GM12865 (cell line): ENCODE results near the gene GRID1.

Source experiments
- DNase-seq: peaks from one replicate; pipeline ENCODE4 v3.0.0; 2010; ENCODE audit warnings: low read depth
- H3K4me3 ChIP-seq: 2 replicates; pipeline ENCODE4 v1.5.1; 2011; ENCODE audit warnings: mild to moderate bottlenecking, low read depth, low read length, control low read depth
- TF ChIP-seq, protein P1 (sequence below): IDR thresholded peaks from 2 replicates; pipeline ENCODE4 v1.5.1; 2011; ENCODE audit warnings: low read length, control low read depth, low read depth, inconsistent platforms; ENCODE audit not compliant: insufficient read depth; ENCODE audit errors: missing control alignments

Gene GRID1

DNA sequence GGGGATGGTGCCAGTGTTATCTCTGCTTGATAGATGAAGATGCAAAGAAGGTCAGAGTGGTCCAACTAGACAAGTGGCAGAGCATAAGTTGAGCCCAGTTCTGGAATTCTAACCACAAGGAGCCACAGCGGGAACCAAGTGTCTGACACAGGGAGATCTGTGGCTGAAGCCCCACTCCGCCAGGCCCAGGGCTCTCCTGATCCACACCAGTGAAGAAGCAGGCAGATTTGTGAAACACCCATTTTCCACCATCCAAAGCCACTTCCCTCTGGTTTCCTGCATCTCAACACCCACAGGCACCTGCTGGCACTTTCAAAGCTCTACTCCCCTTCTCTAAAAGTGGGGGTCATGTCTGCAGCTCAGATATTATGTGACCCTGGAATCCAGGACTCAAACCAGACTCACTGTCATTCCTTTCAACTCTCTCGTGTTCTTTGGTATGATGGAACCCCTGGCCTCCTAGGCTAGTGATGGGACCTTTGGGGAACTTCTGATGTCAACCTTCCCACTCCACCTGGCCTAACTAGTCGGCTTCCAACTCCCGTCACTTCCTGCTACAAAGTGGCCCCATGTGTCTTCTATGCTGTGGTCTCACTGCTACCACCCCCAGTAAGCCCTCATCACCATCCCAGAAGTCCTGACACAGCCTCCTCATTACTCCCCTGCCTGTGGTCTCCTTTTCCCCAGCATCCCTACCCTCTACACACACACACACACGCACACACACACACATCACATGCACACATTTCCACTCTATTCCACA, 177.6 kb downstream of the GRID1 start:
- no peak overlapping the region for H3K4me3 ChIP-seq
- TF ChIP-seq, protein P1, sequence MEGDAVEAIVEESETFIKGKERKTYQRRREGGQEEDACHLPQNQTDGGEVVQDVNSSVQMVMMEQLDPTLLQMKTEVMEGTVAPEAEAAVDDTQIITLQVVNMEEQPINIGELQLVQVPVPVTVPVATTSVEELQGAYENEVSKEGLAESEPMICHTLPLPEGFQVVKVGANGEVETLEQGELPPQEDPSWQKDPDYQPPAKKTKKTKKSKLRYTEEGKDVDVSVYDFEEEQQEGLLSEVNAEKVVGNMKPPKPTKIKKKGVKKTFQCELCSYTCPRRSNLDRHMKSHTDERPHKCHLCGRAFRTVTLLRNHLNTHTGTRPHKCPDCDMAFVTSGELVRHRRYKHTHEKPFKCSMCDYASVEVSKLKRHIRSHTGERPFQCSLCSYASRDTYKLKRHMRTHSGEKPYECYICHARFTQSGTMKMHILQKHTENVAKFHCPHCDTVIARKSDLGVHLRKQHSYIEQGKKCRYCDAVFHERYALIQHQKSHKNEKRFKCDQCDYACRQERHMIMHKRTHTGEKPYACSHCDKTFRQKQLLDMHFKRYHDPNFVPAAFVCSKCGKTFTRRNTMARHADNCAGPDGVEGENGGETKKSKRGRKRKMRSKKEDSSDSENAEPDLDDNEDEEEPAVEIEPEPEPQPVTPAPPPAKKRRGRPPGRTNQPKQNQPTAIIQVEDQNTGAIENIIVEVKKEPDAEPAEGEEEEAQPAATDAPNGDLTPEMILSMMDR, result no peak
- DNase-seq, result no peak

GRCh38 chr10:86188326-86188725, 178.3 kb downstream of the GRID1 start:
- DNase-seq, result no peak
- TF ChIP-seq, protein P1, result no peak
- H3K4me3 ChIP-seq, result no peak overlapping the region

DNA sequence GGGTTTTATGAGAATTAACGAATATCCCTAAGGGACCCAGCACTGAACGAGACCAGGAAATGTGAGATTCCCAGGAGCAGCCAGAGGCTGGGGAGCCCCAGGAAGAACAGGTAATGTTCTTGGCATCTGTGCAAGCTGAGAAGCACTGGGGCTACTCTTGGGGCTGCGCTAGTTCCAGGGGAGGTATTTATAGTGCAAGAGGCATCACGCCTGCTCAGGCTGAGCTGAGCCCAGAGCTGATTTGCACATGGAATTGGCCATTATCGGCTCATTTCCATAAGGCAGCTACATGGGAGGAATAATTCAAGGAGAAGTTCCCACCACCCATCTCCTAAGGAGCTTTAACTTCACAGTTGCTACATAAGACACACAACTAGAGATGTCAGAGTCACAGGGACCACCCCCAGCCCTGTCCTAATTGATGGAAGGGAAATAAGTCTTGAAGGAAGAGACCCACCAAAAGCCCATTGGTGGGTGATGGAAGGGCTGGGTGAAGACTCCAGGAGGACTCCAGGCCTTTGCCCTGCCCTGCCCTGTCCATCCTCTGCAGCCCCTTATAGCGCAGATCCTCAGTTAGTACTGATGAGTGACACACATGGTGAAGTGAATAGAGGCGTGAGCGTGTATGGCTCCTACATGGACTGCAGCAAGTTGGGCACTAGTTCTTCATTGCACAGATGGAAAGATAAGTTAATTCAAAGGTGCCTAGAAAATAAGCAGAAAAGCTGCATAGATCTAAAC, 178.9 kb downstream of the GRID1 start:
- H3K4me3 ChIP-seq, result no peak overlapping the region
- TF ChIP-seq, protein P1, result no peak
- no peak for DNase-seq

DNA sequence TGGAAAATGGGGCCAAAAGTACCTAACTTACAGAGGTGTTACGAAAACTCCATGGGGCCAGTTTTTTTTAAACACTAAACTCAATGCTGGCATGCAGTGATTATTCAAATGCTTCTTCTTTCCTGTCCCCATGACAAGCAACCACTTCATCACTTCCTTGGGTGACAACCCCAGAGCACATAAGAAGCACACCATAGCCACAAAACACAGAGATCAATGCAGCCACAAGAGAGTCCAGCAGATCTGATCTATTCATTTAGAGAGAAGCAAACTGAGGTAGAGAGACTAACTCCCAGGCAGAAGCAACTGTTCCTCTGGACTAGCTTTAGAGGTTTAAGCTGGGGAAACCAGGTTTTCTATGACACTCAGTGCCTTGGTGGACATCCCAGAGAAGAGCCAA, 180.0 kb downstream of the GRID1 start:
- no peak for DNase-seq
- no peak overlapping the region for H3K4me3 ChIP-seq
- TF ChIP-seq, protein P1, result no peak

GRCh38 chr10:86182595-86182994, 184.0 kb downstream of the GRID1 start:
- DNase-seq, result no peak
- TF ChIP-seq, protein P1, result no peak

GRCh38 chr10:86182150-86182549, 184.4 kb downstream of the GRID1 start:
- TF ChIP-seq, protein P1, result no peak
- DNase-seq, result no peak
- H3K4me3 ChIP-seq, result no peak overlapping the region

More at GRCh38 chr10:86182595-86182994, 184.0 kb downstream of the GRID1 start:
- no peak overlapping the region for H3K4me3 ChIP-seq

- no peak overlapping the region for H3K4me3 ChIP-seq
- no peak for DNase-seq
- TF ChIP-seq, protein P1, result no peak
These were observed 185.7 kb downstream of the GRID1 start for GRCh38 chr10:86180861-86181260.
